Breast epithelium (tissue), 3 donors: ENCODE data around the gene ELMOD2.

ENCODE experiments used
- POLR2A ChIP-seq: fragments of 450-650 bp; IDR thresholded peaks from one replicate; pipeline ENCODE4 v1.6.1; 2016; ENCODE audit warnings: antibody characterized with exemption, mild to moderate bottlenecking, moderate library complexity
- POLR2AphosphoS5 ChIP-seq, 3 donors: sonication (generic); formaldehyde crosslinking; IDR thresholded peaks; one replicate each; pipeline ENCODE4 v1.6.1; 2017; ENCODE audit warnings: antibody characterized with exemption in 3 of 3
- TF ChIP-seq, protein P1 (sequence below), 3 donors: fragments of 450-650 bp; IDR thresholded peaks; one replicate each; pipeline ENCODE4 v1.5.1; 2016 to 2017; ENCODE audit warnings: antibody characterized with exemption in 3 of 3, mild to moderate bottlenecking in 3 of 3, moderate library complexity in 3 of 3

GRCh38 chr4:140483445-140483844 is 40.5 kb upstream of the ELMOD2 start:
- TF ChIP-seq POLR2A, result no peak
- TF ChIP-seq, protein P1, sequence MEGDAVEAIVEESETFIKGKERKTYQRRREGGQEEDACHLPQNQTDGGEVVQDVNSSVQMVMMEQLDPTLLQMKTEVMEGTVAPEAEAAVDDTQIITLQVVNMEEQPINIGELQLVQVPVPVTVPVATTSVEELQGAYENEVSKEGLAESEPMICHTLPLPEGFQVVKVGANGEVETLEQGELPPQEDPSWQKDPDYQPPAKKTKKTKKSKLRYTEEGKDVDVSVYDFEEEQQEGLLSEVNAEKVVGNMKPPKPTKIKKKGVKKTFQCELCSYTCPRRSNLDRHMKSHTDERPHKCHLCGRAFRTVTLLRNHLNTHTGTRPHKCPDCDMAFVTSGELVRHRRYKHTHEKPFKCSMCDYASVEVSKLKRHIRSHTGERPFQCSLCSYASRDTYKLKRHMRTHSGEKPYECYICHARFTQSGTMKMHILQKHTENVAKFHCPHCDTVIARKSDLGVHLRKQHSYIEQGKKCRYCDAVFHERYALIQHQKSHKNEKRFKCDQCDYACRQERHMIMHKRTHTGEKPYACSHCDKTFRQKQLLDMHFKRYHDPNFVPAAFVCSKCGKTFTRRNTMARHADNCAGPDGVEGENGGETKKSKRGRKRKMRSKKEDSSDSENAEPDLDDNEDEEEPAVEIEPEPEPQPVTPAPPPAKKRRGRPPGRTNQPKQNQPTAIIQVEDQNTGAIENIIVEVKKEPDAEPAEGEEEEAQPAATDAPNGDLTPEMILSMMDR (IDR thresholded peaks at IDR 0.05), result no peak
- no peak for TF ChIP-seq POLR2AphosphoS5 (IDR thresholded peaks at IDR 0.05)
